Breast epithelium (tissue), 4 donors: Measurements from ENCODE around the gene ARFGAP3. TPM values are rescaled to one million over a fixed set of nuclear protein-coding genes. Genes with fewer than 3 reads are reported as not detected.

Experiments used
- DNase-seq, 2 donors: peaks; one replicate each; pipeline ENCODE4 v3.0.0-alpha.2; 2019; ENCODE audit warnings: low spot score in 2 of 2
- H3K27ac ChIP-seq, 2 donors: fragments of 200-600 bp; sonication (generic) in 1 of 2; one replicate each; pipeline ENCODE4 v1.5.1; 2016 to 2019; ENCODE audit warnings: mild to moderate bottlenecking in 1 of 2
- H3K27me3 ChIP-seq, 2 donors: fragments of 200-600 bp; sonication (generic) in 1 of 2; one replicate each; pipeline versions ENCODE4 v1.5.1 to v1.6.0; 2017 to 2019; ENCODE audit warnings: control low read depth in 1 of 2, mild to moderate bottlenecking in 1 of 2
- H3K36me3 ChIP-seq: fragments of 200-600 bp; one replicate; pipeline ENCODE4 v1.5.1; 2019
- H3K4me1 ChIP-seq, 2 donors: fragments of 200-600 bp; sonication (generic); one replicate each; pipeline ENCODE4 v1.5.1; 2016 to 2019; ENCODE audit warnings: control low read depth in 1 of 2
- H3K4me3 ChIP-seq, 3 donors: fragments of 200-600 bp; sonication (generic); 1 replicate in 2 of 3; 2 replicates in 1 of 3; pipeline ENCODE4 v1.5.1; 2016 to 2019; ENCODE audit warnings: mild to moderate bottlenecking in 3 of 3, moderate library complexity in 2 of 3
- H3K9me3 ChIP-seq, 2 donors: fragments of 200-600 bp; sonication (generic) in 1 of 2; one replicate each; pipeline ENCODE4 v1.5.1; 2016 to 2019; ENCODE audit warnings: control low read depth in 1 of 2
- POLR2A ChIP-seq: fragments of 450-650 bp; IDR thresholded peaks from one replicate; pipeline ENCODE4 v1.6.1; 2016; ENCODE audit warnings: antibody characterized with exemption, mild to moderate bottlenecking, moderate library complexity
- POLR2AphosphoS5 ChIP-seq, 3 donors: sonication (generic); formaldehyde crosslinking; IDR thresholded peaks; one replicate each; pipeline ENCODE4 v1.6.1; 2017; ENCODE audit warnings: antibody characterized with exemption in 3 of 3
- intact Hi-C: fragments of 100-400 bp; cut with DNase I; formaldehyde crosslinking; loops from one replicate; pipeline ENCODE4 v1.15.1; 2023; ENCODE audit warnings: low total_unique reads
- total RNA-seq, 3 donors: library from RNA; depleted of rRNA; stranded (reverse); fragments of >200 nt; gene quantifications; one replicate each; pipeline ENCODE4 v1.1.0, GENCODE V29; 2016
- TF ChIP-seq, protein P1 (sequence below), 3 donors: fragments of 450-650 bp; IDR thresholded peaks; one replicate each; pipeline ENCODE4 v1.5.1; 2016 to 2017; ENCODE audit warnings: antibody characterized with exemption in 3 of 3, mild to moderate bottlenecking in 3 of 3, moderate library complexity in 3 of 3

ARFGAP3 gene, protein sequence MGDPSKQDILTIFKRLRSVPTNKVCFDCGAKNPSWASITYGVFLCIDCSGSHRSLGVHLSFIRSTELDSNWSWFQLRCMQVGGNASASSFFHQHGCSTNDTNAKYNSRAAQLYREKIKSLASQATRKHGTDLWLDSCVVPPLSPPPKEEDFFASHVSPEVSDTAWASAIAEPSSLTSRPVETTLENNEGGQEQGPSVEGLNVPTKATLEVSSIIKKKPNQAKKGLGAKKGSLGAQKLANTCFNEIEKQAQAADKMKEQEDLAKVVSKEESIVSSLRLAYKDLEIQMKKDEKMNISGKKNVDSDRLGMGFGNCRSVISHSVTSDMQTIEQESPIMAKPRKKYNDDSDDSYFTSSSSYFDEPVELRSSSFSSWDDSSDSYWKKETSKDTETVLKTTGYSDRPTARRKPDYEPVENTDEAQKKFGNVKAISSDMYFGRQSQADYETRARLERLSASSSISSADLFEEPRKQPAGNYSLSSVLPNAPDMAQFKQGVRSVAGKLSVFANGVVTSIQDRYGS
- 10 to 100 TPM; 51.2 to 90.7 (median 70.8) TPM for total RNA-seq

DNA sequence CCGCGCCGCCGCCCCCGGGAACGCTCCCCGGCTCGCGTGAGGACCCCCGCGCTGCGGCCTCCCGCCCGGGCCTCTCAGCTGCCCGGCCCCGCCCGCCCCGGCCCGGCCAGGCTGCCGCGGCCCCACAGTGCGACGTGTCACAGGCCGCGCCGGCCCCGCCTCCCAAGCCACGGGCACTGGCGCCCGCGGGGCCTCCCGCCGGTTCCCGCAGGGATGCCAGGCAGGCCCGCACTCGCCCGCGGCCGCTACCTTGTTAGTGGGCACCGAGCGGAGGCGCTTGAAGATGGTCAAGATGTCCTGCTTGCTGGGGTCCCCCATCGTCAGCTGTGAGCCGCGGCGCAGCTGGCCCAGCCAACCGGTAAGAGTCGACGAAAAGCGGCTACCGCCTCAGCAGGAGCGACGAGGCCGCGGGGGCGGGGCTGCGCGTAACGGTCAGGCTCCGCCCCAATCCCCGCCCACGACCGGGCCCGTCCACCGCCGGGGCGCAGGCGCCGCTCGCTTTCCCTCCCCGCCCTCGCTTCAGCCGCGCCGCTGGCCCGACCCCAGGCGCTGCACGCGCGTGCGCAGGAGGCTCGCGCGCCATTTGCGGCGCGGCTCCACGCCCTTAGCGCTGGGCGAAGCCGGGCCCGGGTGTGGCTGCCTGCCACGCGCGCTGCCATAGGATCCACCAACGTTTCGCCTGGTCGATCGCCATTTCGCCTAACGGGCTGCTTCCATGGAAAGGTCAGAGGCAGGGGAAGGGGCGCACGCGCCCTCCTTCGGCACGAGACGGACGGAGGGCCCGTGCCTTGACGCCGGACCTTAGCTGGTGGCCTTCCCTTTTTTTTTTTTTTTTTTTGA lies at the start of gene ARFGAP3:
Gene ARFGAP3 (minus strand): TSS at position 409 of the 840 bp plus-strand sequence. CDS start 91 bp downstream, at position 318.
- TF ChIP-seq, protein P1, sequence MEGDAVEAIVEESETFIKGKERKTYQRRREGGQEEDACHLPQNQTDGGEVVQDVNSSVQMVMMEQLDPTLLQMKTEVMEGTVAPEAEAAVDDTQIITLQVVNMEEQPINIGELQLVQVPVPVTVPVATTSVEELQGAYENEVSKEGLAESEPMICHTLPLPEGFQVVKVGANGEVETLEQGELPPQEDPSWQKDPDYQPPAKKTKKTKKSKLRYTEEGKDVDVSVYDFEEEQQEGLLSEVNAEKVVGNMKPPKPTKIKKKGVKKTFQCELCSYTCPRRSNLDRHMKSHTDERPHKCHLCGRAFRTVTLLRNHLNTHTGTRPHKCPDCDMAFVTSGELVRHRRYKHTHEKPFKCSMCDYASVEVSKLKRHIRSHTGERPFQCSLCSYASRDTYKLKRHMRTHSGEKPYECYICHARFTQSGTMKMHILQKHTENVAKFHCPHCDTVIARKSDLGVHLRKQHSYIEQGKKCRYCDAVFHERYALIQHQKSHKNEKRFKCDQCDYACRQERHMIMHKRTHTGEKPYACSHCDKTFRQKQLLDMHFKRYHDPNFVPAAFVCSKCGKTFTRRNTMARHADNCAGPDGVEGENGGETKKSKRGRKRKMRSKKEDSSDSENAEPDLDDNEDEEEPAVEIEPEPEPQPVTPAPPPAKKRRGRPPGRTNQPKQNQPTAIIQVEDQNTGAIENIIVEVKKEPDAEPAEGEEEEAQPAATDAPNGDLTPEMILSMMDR (IDR thresholded peaks at IDR 0.05) = no peak
- TF ChIP-seq POLR2A (peak; percentile 64), POLR2AphosphoS5 (IDR thresholded peaks at IDR 0.05) (peak; percentile 69 to 88 (median 72))
- H3K4me3 ChIP-seq = peak within 1 kb of the TSS; percentile 75 to 86 (median 80)
- peaks cover 0 to 7% of the 10 kb centered on the region in 2 donors for H3K4me1 ChIP-seq
- no peaks in the 10 kb centered on the region for H3K27me3 ChIP-seq
- H3K27ac ChIP-seq = peak within 1 kb of the TSS; percentile 95
- H3K9me3 ChIP-seq = no peaks in the 10 kb centered on the region
- intact Hi-C loops = loop anchor here (5.0 kb wide), 1 partner anchor 210 kb away; the partner anchor contains the start of gene CYB5R3
- H3K36me3 ChIP-seq = no peaks in the 10 kb centered on the region
- peak; percentile 87 to 93 for DNase-seq

DNA sequence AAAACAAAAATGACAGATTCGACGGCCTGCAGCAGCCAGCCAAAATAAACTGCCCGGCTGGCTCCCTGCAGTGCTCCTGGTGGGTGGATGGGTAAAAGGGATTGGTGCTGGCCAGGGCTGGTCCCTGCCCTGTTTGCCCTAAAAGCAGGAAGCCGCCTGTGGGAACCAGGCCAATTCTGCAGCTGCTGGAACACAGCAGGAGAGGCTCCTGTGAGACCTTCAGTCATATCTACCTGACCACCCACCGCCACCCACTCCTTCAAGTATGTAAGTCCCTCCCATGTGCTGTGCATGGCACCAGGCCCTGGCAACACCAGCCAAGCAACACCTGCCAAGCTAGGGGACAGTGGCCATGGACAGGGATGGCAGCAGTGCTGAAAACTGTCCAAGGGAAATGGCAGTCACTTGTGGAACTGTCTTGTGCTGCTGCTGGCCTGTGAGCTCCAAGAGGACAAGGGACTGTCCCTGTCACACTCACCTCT lies 48.7 kb upstream of the ARFGAP3 start:
- intact Hi-C loops = no loop called here
- TF ChIP-seq POLR2AphosphoS5 (IDR thresholded peaks at IDR 0.05) = no peak
- no peak for TF ChIP-seq POLR2A
- TF ChIP-seq, protein P1 (IDR thresholded peaks at IDR 0.05) = no peak
- Histone ChIP-seq H3K27me3 (no peaks in the 10 kb centered on the region), H3K4me1 (peaks cover 6 to 11% of the 10 kb centered on the region in 2 donors), H3K9me3 (no peaks in the 10 kb centered on the region), H3K4me3 (no peak overlapping the region), H3K36me3 (no peaks in the 10 kb centered on the region), H3K27ac (peak overlapping the region; percentile 57 to 58)
- DNase-seq = peak; percentile 63 to 78

DNA sequence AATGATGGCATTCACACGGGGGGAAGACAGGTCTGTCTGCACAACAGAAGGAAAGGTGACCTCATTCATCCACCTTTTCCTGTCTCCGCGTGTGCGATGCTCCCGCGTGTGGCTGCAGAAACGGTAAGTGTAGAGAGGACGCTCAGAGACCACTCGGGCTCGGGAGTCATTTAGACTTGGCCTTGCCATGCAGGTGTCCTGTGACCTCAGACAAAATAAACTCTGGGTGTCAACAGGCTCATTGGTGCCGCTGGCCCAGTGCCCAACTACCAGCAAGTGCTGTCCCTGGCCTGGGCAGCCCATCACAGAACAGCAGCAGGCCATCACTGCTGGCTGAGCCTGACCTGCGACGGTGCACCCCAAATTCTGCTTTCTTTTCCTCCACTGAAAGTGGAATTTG lies 48.1 kb upstream of the ARFGAP3 start:
- H3K27ac ChIP-seq = peak overlapping the region; percentile 57 to 58
- peak in 1 of 2 donors; percentile 35 for DNase-seq
- H3K27me3 ChIP-seq = no peaks in the 10 kb centered on the region
- no peak overlapping the region for H3K4me3 ChIP-seq
- H3K36me3 ChIP-seq = no peaks in the 10 kb centered on the region
- H3K4me1 ChIP-seq = peaks cover 6 to 11% of the 10 kb centered on the region in 2 donors
- no peaks in the 10 kb centered on the region for H3K9me3 ChIP-seq
- intact Hi-C loops = no loop called here
- TF ChIP-seq POLR2AphosphoS5 (IDR thresholded peaks at IDR 0.05) (no peak), POLR2A (no peak)
- TF ChIP-seq, protein P1 (IDR thresholded peaks at IDR 0.05) = no peak

DNA sequence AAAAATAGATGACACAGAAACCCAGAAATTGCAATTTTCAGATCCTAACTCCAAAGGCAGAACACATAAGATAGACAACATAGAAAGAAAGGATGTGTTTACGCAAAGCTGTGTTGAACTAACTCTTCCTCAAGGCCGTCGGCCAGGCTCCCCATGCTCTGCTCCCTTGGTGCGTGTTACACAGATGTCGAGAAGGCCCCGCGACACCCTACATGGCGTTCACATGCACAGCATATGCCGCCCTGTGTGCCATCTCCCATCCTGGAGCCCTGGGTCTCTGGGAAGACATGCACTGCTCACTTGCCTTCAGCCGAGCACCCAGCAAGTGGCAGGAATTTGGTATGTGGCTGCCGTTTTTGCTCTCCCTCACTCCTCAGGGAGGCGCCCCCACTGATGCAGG lies 47.0 kb upstream of the ARFGAP3 start:
- intact Hi-C loops = no loop called here
- TF ChIP-seq, protein P1 (IDR thresholded peaks at IDR 0.05) = no peak
- no peak for TF ChIP-seq POLR2A
- TF ChIP-seq POLR2AphosphoS5 (IDR thresholded peaks at IDR 0.05) = no peak
- Histone ChIP-seq H3K9me3 (no peaks in the 10 kb centered on the region), H3K27ac (peak overlapping the region; percentile 58 to 66), H3K36me3 (no peaks in the 10 kb centered on the region), H3K27me3 (no peaks in the 10 kb centered on the region), H3K4me1 (peaks cover 6 to 11% of the 10 kb centered on the region in 2 donors), H3K4me3 (no peak overlapping the region)
- no peak for DNase-seq
